Common myeloid progenitor, CD34-positive (primary cell): ENCODE data around the gene TROAP.

ENCODE experiments used
- CTCF ChIA-PET: fragments of 350-600 bp; sonication (Branson Sonifier 250); formaldehyde crosslinking; loops from one replicate; lab custom pipeline; 2021; ENCODE audit warnings: antibody characterized with exemption; lab: Charles Lee
- POLR2A ChIA-PET: fragments of 350-600 bp; sonication (Branson Sonifier 250); formaldehyde crosslinking; loops from one replicate; lab custom pipeline; 2021; ENCODE audit warnings: antibody characterized with exemption; lab: Charles Lee
- DNase-seq, 3 donors: peaks; one replicate each; pipeline versions ENCODE4 v3.0.0 to v3.0.0-alpha.2; 2013
- H3K27ac ChIP-seq, 2 experiments: 1 replicate in 1 of 2; 2 replicates in 1 of 2; pipeline ENCODE4 v1.7.0; 2013; ENCODE audit warnings: inconsistent platforms in 2 of 2, low read length in 2 of 2, mild to moderate bottlenecking in 2 of 2, low read depth in 1 of 2, moderate library complexity in 1 of 2; ENCODE audit not compliant: severe bottlenecking in 2 of 2, insufficient read depth in 1 of 2, poor library complexity in 1 of 2
- H3K27me3 ChIP-seq, 5 experiments: replicated peaks in 2 of 5; 1 replicate in 3 of 5; 2 replicates in 2 of 5; pipeline versions ENCODE4 v1.6.1 to v1.7.0; 2013; ENCODE audit warnings: low read length in 4 of 5, mild to moderate bottlenecking in 2 of 5, moderate library complexity in 2 of 5, inconsistent platforms in 1 of 5; ENCODE audit not compliant: insufficient read depth in 5 of 5, control insufficient read depth in 4 of 5
- H3K36me3 ChIP-seq, 4 experiments: 1 replicate in 2 of 4; 2 replicates in 2 of 4; pipeline versions ENCODE4 v1.6.1 to v1.7.0; 2013; ENCODE audit warnings: low read length in 3 of 4, control low read depth in 1 of 4, mild to moderate bottlenecking in 1 of 4; ENCODE audit not compliant: control insufficient read depth in 4 of 4, insufficient read depth in 4 of 4
- H3K4me1 ChIP-seq, 4 experiments: 1 replicate in 3 of 4; 2 replicates in 1 of 4; pipeline versions ENCODE4 v1.6.1 to v1.7.1; 2013; ENCODE audit warnings: low read length in 3 of 4, mild to moderate bottlenecking in 3 of 4, control low read depth in 1 of 4, inconsistent platforms in 1 of 4, moderate library complexity in 1 of 4; ENCODE audit not compliant: control insufficient read depth in 4 of 4, insufficient read depth in 4 of 4; ENCODE audit errors: control extremely low read depth in 1 of 4
- H3K4me3 ChIP-seq, 7 experiments: 1 replicate in 4 of 7; 2 replicates in 3 of 7; pipeline versions ENCODE4 v1.5.1 to v1.7.0; 2013; ENCODE audit warnings: mild to moderate bottlenecking in 7 of 7, low read length in 6 of 7, moderate library complexity in 6 of 7, inconsistent platforms in 2 of 7, low read depth in 2 of 7, control low read depth in 1 of 7; ENCODE audit not compliant: insufficient read depth in 4 of 7, control insufficient read depth in 1 of 7; ENCODE audit errors: extremely low read depth in 1 of 7
- H3K9me3 ChIP-seq, 5 experiments: 1 replicate in 4 of 5; 2 replicates in 1 of 5; pipeline versions ENCODE4 v1.6.1 to v1.7.1; 2013; ENCODE audit warnings: low read length in 4 of 5, mild to moderate bottlenecking in 2 of 5, inconsistent platforms in 1 of 5, low read depth in 1 of 5, moderate library complexity in 1 of 5; ENCODE audit not compliant: control insufficient read depth in 4 of 5, insufficient read depth in 2 of 5; ENCODE audit errors: control extremely low read depth in 1 of 5
- WGBS: methylation state at CpG from one replicate; pipeline ENCODE4 v1.1.5; 2013; ENCODE audit not compliant: insufficient coverage; 5-methylcytosine and 5-hydroxymethylcytosine counted together

The TROAP gene

GRCh38 chr12:49346659-49347310 lies 23.7 kb downstream of the TROAP start, which contains the start of gene DNAJC22:
Gene DNAJC22, plus strand, starts transcription at chr12:49346888. Its CDS starts 1,985 bp downstream, at chr12:49348873.
- WGBS: 0% methylated on average over 20 of the region's 47 CpGs
- ChIA-PET CTCF (interaction anchor here (0.6 to 6.6 kb wide), 22 partner anchors 10 to 331 kb away, joined by 3 to 52 read pairs (median 5); partner anchors contain the start of genes C1QL4 and PRPH), POLR2A (no interaction called here)
- H3K9me3 ChIP-seq: no peaks in the 10 kb centered on the region
- no peak within 1 kb of the TSS for H3K27ac ChIP-seq
- H3K27me3 ChIP-seq: peaks cover 4 to 85% (median 48%) of the 10 kb centered on the region in 5 experiments
- peaks cover 0 to 57% (median 44%) of the 10 kb centered on the region in 4 experiments for H3K4me1 ChIP-seq
- H3K36me3 ChIP-seq: no peaks in the 10 kb centered on the region
- peak within 1 kb of the TSS in 5 of 7 experiments; percentile 43 to 66 (median 49) for H3K4me3 ChIP-seq
- peak in 2 of 3 donors; percentile 35 to 41 for DNase-seq

- POLR2A ChIA-PET: no interaction called here
- CTCF ChIA-PET: interaction anchor here (0.7 to 6.6 kb wide), 30 partner anchors 10 to 408 kb away, joined by 3 to 52 read pairs (median 4); partner anchors contain the start of genes C1QL4 and PRPH
- Histone ChIP-seq H3K36me3 (no peaks in the 10 kb centered on the region), H3K27me3 (peaks cover 4 to 81% (median 48%) of the 10 kb centered on the region in 5 experiments), H3K27ac (no peak overlapping the region), H3K9me3 (no peaks in the 10 kb centered on the region), H3K4me3 (peak overlapping the region in 5 of 7 experiments; percentile 32 to 66 (median 34)), H3K4me1 (peaks cover 0 to 49% (median 39%) of the 10 kb centered on the region in 4 experiments)
- peak; percentile 54 to 69 (median 69) for DNase-seq
- 16% methylated on average over 26 of the region's 37 CpGs for WGBS
Measured at GRCh38 chr12:49347311-49348193, 24.5 kb downstream of the TROAP start.

- H3K27me3 ChIP-seq: peaks cover 5 to 70% (median 41%) of the 10 kb centered on the region in 5 experiments
- no peak overlapping the region for H3K27ac ChIP-seq
- 100% methylated on average over 5 of the region's 5 CpGs for WGBS
- H3K36me3 ChIP-seq: no peaks in the 10 kb centered on the region
- ChIA-PET CTCF (interaction anchor here (1.0 to 6.6 kb wide), 13 partner anchors 9 to 186 kb away, joined by 3 to 52 read pairs (median 6); no protein-coding TSS in a partner anchor), POLR2A (no interaction called here)
- DNase-seq: no peak
- H3K4me3 ChIP-seq: no peak overlapping the region
- peaks cover 0 to 37% (median 28%) of the 10 kb centered on the region in 4 experiments for H3K4me1 ChIP-seq
- no peaks in the 10 kb centered on the region for H3K9me3 ChIP-seq
Measured at GRCh38 chr12:49348781-49349180, 25.7 kb downstream of the TROAP start.

GRCh38 chr12:49349266-49349665 lies 26.2 kb downstream of the TROAP start:
- Histone ChIP-seq H3K4me1 (peaks cover 0 to 33% (median 27%) of the 10 kb centered on the region in 4 experiments), H3K9me3 (no peaks in the 10 kb centered on the region), H3K4me3 (no peak overlapping the region), H3K27me3 (peaks cover 2 to 65% (median 36%) of the 10 kb centered on the region in 5 experiments), H3K36me3 (no peaks in the 10 kb centered on the region), H3K27ac (no peak overlapping the region)
- ChIA-PET CTCF (interaction anchor here (0.8 to 6.6 kb wide), 10 partner anchors 9 to 204 kb away, joined by 3 to 52 read pairs (median 6); no protein-coding TSS in a partner anchor), POLR2A (no interaction called here)
- DNase-seq: no peak
- 97% methylated on average over 10 of the region's 11 CpGs for WGBS

- Histone ChIP-seq H3K9me3 (no peaks in the 10 kb centered on the region), H3K27me3 (peaks cover 2 to 36% (median 13%) of the 10 kb centered on the region in 5 experiments), H3K27ac (no peak overlapping the region), H3K4me3 (no peak overlapping the region), H3K4me1 (peaks cover 0 to 7% (median 6%) of the 10 kb centered on the region in 4 experiments), H3K36me3 (no peaks in the 10 kb centered on the region)
- ChIA-PET CTCF (interaction anchor here (0.9 to 4.8 kb wide), 12 partner anchors 9 to 162 kb away, joined by 3 to 30 read pairs (median 4); partner anchors contain the start of genes C1QL4 and SPATS2), POLR2A (no interaction called here)
- 67% methylated on average over 1 of the region's 2 CpGs for WGBS
- DNase-seq: no peak
Measured at GRCh38 chr12:49352351-49352750, 29.3 kb downstream of the TROAP start.

- Histone ChIP-seq H3K9me3 (no peaks in the 10 kb centered on the region), H3K27me3 (peaks cover 0 to 10% (median 0%) of the 10 kb centered on the region in 5 experiments), H3K27ac (no peak overlapping the region), H3K36me3 (no peaks in the 10 kb centered on the region), H3K4me3 (no peak overlapping the region), H3K4me1 (no peaks in the 10 kb centered on the region)
- DNase-seq: no peak
- POLR2A ChIA-PET: no interaction called here
- CTCF ChIA-PET: interaction anchor here (0.9 to 8.9 kb wide), 9 partner anchors 10 to 170 kb away, joined by 3 to 270 read pairs (median 22); partner anchors contain the start of genes PRPH and SPATS2
- 100% methylated on average over 6 of the region's 10 CpGs for WGBS
Measured at GRCh38 chr12:49355913-49356312, 32.9 kb downstream of the TROAP start.
